ENCODE measurements around the gene ZC3H10.
"Not testable (repeated sequence)": the region's sequence is repeated elsewhere in the genome, so short reads cannot be mapped to it uniquely, and the experiment has no call there.

Gene ZC3H10

GRCh38 chr12:56117778-56118687 lies at the start of gene ZC3H10:
Gene ZC3H10, plus strand, starts transcription at chr12:56118266. Its CDS starts 2,297 bp downstream, at chr12:56120563.
- DNase-seq (ENCODE audit: low read depth), result peak; percentile 99
- Histone ChIP-seq H3K9ac (ENCODE audit: low read length) (peak within 1 kb of the TSS; percentile 97), H3K36me3 (ENCODE audit: control insufficient read depth, insufficient read depth, low read length, severe bottlenecking) (peaks cover 32% of the 10 kb centered on the region), H3K27me3 (replicated peaks; ENCODE audit: control insufficient read depth, insufficient read depth, low read length) (no peaks in the 10 kb centered on the region), H3K9me3 (ENCODE audit: control insufficient read depth, low read length) (no peaks in the 10 kb centered on the region), H3K4me3 (ENCODE audit: low read length) (peak within 1 kb of the TSS; percentile 94), H3K4me1 (ENCODE audit: control insufficient read depth, insufficient read depth, low read length) (peaks cover 27% of the 10 kb centered on the region)

- H3K9me3 ChIP-seq (ENCODE audit: control insufficient read depth, low read length), result no peaks in the 10 kb centered on the region
- DNase-seq (ENCODE audit: low read depth), result peak; percentile 24
- H3K4me1 ChIP-seq (ENCODE audit: control insufficient read depth, insufficient read depth, low read length), result peaks cover 6% of the 10 kb centered on the region
- H3K27me3 ChIP-seq (replicated peaks; ENCODE audit: control insufficient read depth, insufficient read depth, low read length), result no peaks in the 10 kb centered on the region
- H3K4me3 ChIP-seq (ENCODE audit: low read length), result no peak overlapping the region
- H3K36me3 ChIP-seq (ENCODE audit: control insufficient read depth, insufficient read depth, low read length, severe bottlenecking), result no peaks in the 10 kb centered on the region
- no peak overlapping the region for H3K9ac ChIP-seq (ENCODE audit: low read length)
Measured at GRCh38 chr12:56071648-56072047, 46.4 kb upstream of the ZC3H10 start.

GRCh38 chr12:56074396-56074795 lies 43.7 kb upstream of the ZC3H10 start:
- H3K4me1 ChIP-seq (ENCODE audit: control insufficient read depth, insufficient read depth, low read length), result peaks cover 14% of the 10 kb centered on the region
- H3K27me3 ChIP-seq (replicated peaks; ENCODE audit: control insufficient read depth, insufficient read depth, low read length), result no peaks in the 10 kb centered on the region
- no peak overlapping the region for H3K4me3 ChIP-seq (ENCODE audit: low read length)
- no peak for DNase-seq (ENCODE audit: low read depth)
- H3K9ac ChIP-seq (ENCODE audit: low read length), result no peak overlapping the region
- H3K9me3 ChIP-seq (ENCODE audit: control insufficient read depth, low read length), result no peaks in the 10 kb centered on the region
- no peaks in the 10 kb centered on the region for H3K36me3 ChIP-seq (ENCODE audit: control insufficient read depth, insufficient read depth, low read length, severe bottlenecking)

- peaks cover 16% of the 10 kb centered on the region for H3K4me1 ChIP-seq (ENCODE audit: control insufficient read depth, insufficient read depth, low read length)
- DNase-seq (ENCODE audit: low read depth); H3K9ac ChIP-seq (ENCODE audit: low read length); H3K36me3 ChIP-seq (ENCODE audit: control insufficient read depth, insufficient read depth, low read length, severe bottlenecking); H3K4me3 ChIP-seq (ENCODE audit: low read length); H3K9me3 ChIP-seq (ENCODE audit: control insufficient read depth, low read length): not testable (repeated sequence)
- peaks cover 17% of the 10 kb centered on the region for H3K27me3 ChIP-seq (replicated peaks; ENCODE audit: control insufficient read depth, insufficient read depth, low read length)
Measured at GRCh38 chr12:56077966-56078365, 40.1 kb upstream of the ZC3H10 start.

GRCh38 chr12:56078427-56078826 lies 39.6 kb upstream of the ZC3H10 start:
- DNase-seq (ENCODE audit: low read depth), result no peak
- Histone ChIP-seq H3K36me3 (ENCODE audit: control insufficient read depth, insufficient read depth, low read length, severe bottlenecking) (no peaks in the 10 kb centered on the region), H3K27me3 (replicated peaks; ENCODE audit: control insufficient read depth, insufficient read depth, low read length) (peaks cover 17% of the 10 kb centered on the region), H3K9ac (ENCODE audit: low read length) (no peak overlapping the region), H3K4me1 (ENCODE audit: control insufficient read depth, insufficient read depth, low read length) (peaks cover 16% of the 10 kb centered on the region), H3K9me3 (ENCODE audit: control insufficient read depth, low read length) (no peaks in the 10 kb centered on the region), H3K4me3 (ENCODE audit: low read length) (peak overlapping the region; percentile 84)

- peaks cover 24% of the 10 kb centered on the region for H3K27me3 ChIP-seq (replicated peaks; ENCODE audit: control insufficient read depth, insufficient read depth, low read length)
- peak overlapping the region; percentile 69 for H3K9ac ChIP-seq (ENCODE audit: low read length)
- no peaks in the 10 kb centered on the region for H3K9me3 ChIP-seq (ENCODE audit: control insufficient read depth, low read length)
- peak overlapping the region; percentile 84 for H3K4me3 ChIP-seq (ENCODE audit: low read length)
- H3K36me3 ChIP-seq (ENCODE audit: control insufficient read depth, insufficient read depth, low read length, severe bottlenecking), result no peaks in the 10 kb centered on the region
- H3K4me1 ChIP-seq (ENCODE audit: control insufficient read depth, insufficient read depth, low read length), result peaks cover 16% of the 10 kb centered on the region
- DNase-seq (ENCODE audit: low read depth), result peak; percentile 94
Measured at GRCh38 chr12:56078931-56079722, 38.9 kb upstream of the ZC3H10 start.

- Histone ChIP-seq H3K9me3 (ENCODE audit: control insufficient read depth, low read length) (no peaks in the 10 kb centered on the region), H3K36me3 (ENCODE audit: control insufficient read depth, insufficient read depth, low read length, severe bottlenecking) (no peaks in the 10 kb centered on the region), H3K27me3 (replicated peaks; ENCODE audit: control insufficient read depth, insufficient read depth, low read length) (peaks cover 25% of the 10 kb centered on the region), H3K4me3 (ENCODE audit: low read length) (peak within 1 kb of the TSS; percentile 84), H3K9ac (ENCODE audit: low read length) (peak within 1 kb of the TSS; percentile 69), H3K4me1 (ENCODE audit: control insufficient read depth, insufficient read depth, low read length) (peaks cover 16% of the 10 kb centered on the region)
- DNase-seq (ENCODE audit: low read depth), result peak; percentile 90
Measured at GRCh38 chr12:56079723-56080555, 38.1 kb upstream of the ZC3H10 start, which contains the start of gene ERBB3. Gene ERBB3, plus strand, starts transcription at chr12:56080165. Its CDS starts 136 bp downstream, at chr12:56080301.

GRCh38 chr12:56080556-56081138 lies 37.4 kb upstream of the ZC3H10 start:
- Histone ChIP-seq H3K4me3 (ENCODE audit: low read length) (peak overlapping the region; percentile 84), H3K27me3 (replicated peaks; ENCODE audit: control insufficient read depth, insufficient read depth, low read length) (peaks cover 25% of the 10 kb centered on the region), H3K9me3 (ENCODE audit: control insufficient read depth, low read length) (no peaks in the 10 kb centered on the region), H3K36me3 (ENCODE audit: control insufficient read depth, insufficient read depth, low read length, severe bottlenecking) (no peaks in the 10 kb centered on the region), H3K9ac (ENCODE audit: low read length) (no peak overlapping the region), H3K4me1 (ENCODE audit: control insufficient read depth, insufficient read depth, low read length) (peaks cover 16% of the 10 kb centered on the region)
- DNase-seq (ENCODE audit: low read depth), result no peak

- no peak overlapping the region for H3K4me3 ChIP-seq (ENCODE audit: low read length)
- H3K4me1 ChIP-seq (ENCODE audit: control insufficient read depth, insufficient read depth, low read length), result peaks cover 16% of the 10 kb centered on the region
- DNase-seq (ENCODE audit: low read depth), result no peak
- H3K27me3 ChIP-seq (replicated peaks; ENCODE audit: control insufficient read depth, insufficient read depth, low read length), result peaks cover 25% of the 10 kb centered on the region
- no peak overlapping the region for H3K9ac ChIP-seq (ENCODE audit: low read length)
- H3K36me3 ChIP-seq (ENCODE audit: control insufficient read depth, insufficient read depth, low read length, severe bottlenecking), result no peaks in the 10 kb centered on the region
- no peaks in the 10 kb centered on the region for H3K9me3 ChIP-seq (ENCODE audit: control insufficient read depth, low read length)
Measured at GRCh38 chr12:56081393-56082347, 36.4 kb upstream of the ZC3H10 start.

- H3K9ac ChIP-seq (ENCODE audit: low read length), result no peak overlapping the region
- no peak overlapping the region for H3K4me3 ChIP-seq (ENCODE audit: low read length)
- no peaks in the 10 kb centered on the region for H3K9me3 ChIP-seq (ENCODE audit: control insufficient read depth, low read length)
- no peaks in the 10 kb centered on the region for H3K36me3 ChIP-seq (ENCODE audit: control insufficient read depth, insufficient read depth, low read length, severe bottlenecking)
- peaks cover 16% of the 10 kb centered on the region for H3K4me1 ChIP-seq (ENCODE audit: control insufficient read depth, insufficient read depth, low read length)
- DNase-seq (ENCODE audit: low read depth), result no peak
- peaks cover 25% of the 10 kb centered on the region for H3K27me3 ChIP-seq (replicated peaks; ENCODE audit: control insufficient read depth, insufficient read depth, low read length)
Measured at GRCh38 chr12:56082382-56082781, 35.7 kb upstream of the ZC3H10 start.

All from adipocyte (in vitro differentiated cells).